ENCODE measurements around the gene LTBP1.

Gene LTBP1

GRCh38 chr2:33121416-33121815 is 174.7 kb downstream of the LTBP1 start:
- no peaks in the 10 kb centered on the region for H3K27me3 ChIP-seq (ENCODE audit: insufficient read depth, poor library complexity, severe bottlenecking)
- H3K36me3 ChIP-seq (ENCODE audit: low read depth): no peaks in the 10 kb centered on the region
- H3K9me3 ChIP-seq (ENCODE audit: severe bottlenecking): no peaks in the 10 kb centered on the region
- H3K27ac ChIP-seq (ENCODE audit: poor library complexity, severe bottlenecking): no peak overlapping the region
- H3K4me3 ChIP-seq (ENCODE audit: severe bottlenecking): no peak overlapping the region
- no peak for ATAC-seq (ENCODE audit: low read depth)
- no peak for DNase-seq (ENCODE audit: low spot score)
- TF ChIP-seq CTCF (IDR thresholded peaks at IDR 0.05; ENCODE audit: poor library complexity, severe bottlenecking): no peak
- H3K4me1 ChIP-seq (ENCODE audit: insufficient read depth, poor library complexity, severe bottlenecking): no peaks in the 10 kb centered on the region

GRCh38 chr2:33121925-33122324 is 175.2 kb downstream of the LTBP1 start:
- no peak overlapping the region for H3K27ac ChIP-seq (ENCODE audit: poor library complexity, severe bottlenecking)
- no peak overlapping the region for H3K4me3 ChIP-seq (ENCODE audit: severe bottlenecking)
- no peaks in the 10 kb centered on the region for H3K27me3 ChIP-seq (ENCODE audit: insufficient read depth, poor library complexity, severe bottlenecking)
- ATAC-seq (ENCODE audit: low read depth) (no peak), DNase-seq (ENCODE audit: low spot score) (no peak)
- TF ChIP-seq CTCF (IDR thresholded peaks at IDR 0.05; ENCODE audit: poor library complexity, severe bottlenecking): no peak
- H3K4me1 ChIP-seq (ENCODE audit: insufficient read depth, poor library complexity, severe bottlenecking): no peaks in the 10 kb centered on the region
- H3K9me3 ChIP-seq (ENCODE audit: severe bottlenecking): no peaks in the 10 kb centered on the region
- H3K36me3 ChIP-seq (ENCODE audit: low read depth): no peaks in the 10 kb centered on the region

- no peaks in the 10 kb centered on the region for H3K9me3 ChIP-seq (ENCODE audit: severe bottlenecking)
- H3K36me3 ChIP-seq (ENCODE audit: low read depth): no peaks in the 10 kb centered on the region
- H3K27ac ChIP-seq (ENCODE audit: poor library complexity, severe bottlenecking): no peak overlapping the region
- no peak for DNase-seq (ENCODE audit: low spot score)
- no peaks in the 10 kb centered on the region for H3K4me1 ChIP-seq (ENCODE audit: insufficient read depth, poor library complexity, severe bottlenecking)
- H3K4me3 ChIP-seq (ENCODE audit: severe bottlenecking): no peak overlapping the region
- no peak for ATAC-seq (ENCODE audit: low read depth)
- TF ChIP-seq CTCF (IDR thresholded peaks at IDR 0.05; ENCODE audit: poor library complexity, severe bottlenecking): no peak
- no peaks in the 10 kb centered on the region for H3K27me3 ChIP-seq (ENCODE audit: insufficient read depth, poor library complexity, severe bottlenecking)
Measured at GRCh38 chr2:33122726-33123125, 176.0 kb downstream of the LTBP1 start.

GRCh38 chr2:33123216-33123615 is 176.5 kb downstream of the LTBP1 start:
- no peaks in the 10 kb centered on the region for H3K4me1 ChIP-seq (ENCODE audit: insufficient read depth, poor library complexity, severe bottlenecking)
- no peaks in the 10 kb centered on the region for H3K9me3 ChIP-seq (ENCODE audit: severe bottlenecking)
- H3K4me3 ChIP-seq (ENCODE audit: severe bottlenecking): no peak overlapping the region
- ATAC-seq (ENCODE audit: low read depth) (peak; percentile 27; the same call in 1 of the 3 replicates), DNase-seq (ENCODE audit: low spot score) (no peak)
- TF ChIP-seq CTCF (IDR thresholded peaks at IDR 0.05; ENCODE audit: poor library complexity, severe bottlenecking): no peak
- no peaks in the 10 kb centered on the region for H3K27me3 ChIP-seq (ENCODE audit: insufficient read depth, poor library complexity, severe bottlenecking)
- no peak overlapping the region for H3K27ac ChIP-seq (ENCODE audit: poor library complexity, severe bottlenecking)
- H3K36me3 ChIP-seq (ENCODE audit: low read depth): no peaks in the 10 kb centered on the region

GRCh38 chr2:33126552-33126951 is 179.8 kb downstream of the LTBP1 start:
- Histone ChIP-seq H3K4me3 (ENCODE audit: severe bottlenecking) (no peak overlapping the region), H3K36me3 (ENCODE audit: low read depth) (no peaks in the 10 kb centered on the region), H3K27ac (ENCODE audit: poor library complexity, severe bottlenecking) (no peak overlapping the region), H3K9me3 (ENCODE audit: severe bottlenecking) (no peaks in the 10 kb centered on the region), H3K4me1 (ENCODE audit: insufficient read depth, poor library complexity, severe bottlenecking) (peaks cover 7% of the 10 kb centered on the region), H3K27me3 (ENCODE audit: insufficient read depth, poor library complexity, severe bottlenecking) (no peaks in the 10 kb centered on the region)
- ATAC-seq (ENCODE audit: low read depth) (no peak), DNase-seq (ENCODE audit: low spot score) (no peak)
- TF ChIP-seq CTCF (IDR thresholded peaks at IDR 0.05; ENCODE audit: poor library complexity, severe bottlenecking): no peak

All from RWPE2 (cell line).